GM12892 (cell line): ENCODE measurements around the gene MYCBP2.
"Not testable (repeated sequence)": the region's sequence is repeated elsewhere in the genome, so short reads cannot be mapped to it uniquely, and the experiment has no call there.

Experiments used
- POLR2A ChIP-seq: IDR thresholded peaks from 2 replicates; pipeline ENCODE4 v1.6.1; 2011; ENCODE audit warnings: low read depth, low read length, control low read depth
- TAF1 ChIP-seq: IDR thresholded peaks from 2 replicates; pipeline ENCODE4 v1.6.1; 2011; ENCODE audit warnings: low read depth, mild to moderate bottlenecking, control low read depth, low read length, borderline replicate concordance

- TF ChIP-seq POLR2A, TAF1: not testable (repeated sequence)
These were observed 41.3 kb downstream of the MYCBP2 start for GRCh38 chr13:77285632-77286031.
